ENCODE measurements around the gene G6PC1. TPM values are rescaled to one million over a fixed set of nuclear protein-coding genes. Genes with fewer than 3 reads are reported as not detected.
"Not testable (repeated sequence)": the region's sequence is repeated elsewhere in the genome, so short reads cannot be mapped to it uniquely, and the experiment has no call there.

The G6PC1 gene
- total RNA-seq, 1 experiment from 2014 or later, result 0.08 TPM

DNA sequence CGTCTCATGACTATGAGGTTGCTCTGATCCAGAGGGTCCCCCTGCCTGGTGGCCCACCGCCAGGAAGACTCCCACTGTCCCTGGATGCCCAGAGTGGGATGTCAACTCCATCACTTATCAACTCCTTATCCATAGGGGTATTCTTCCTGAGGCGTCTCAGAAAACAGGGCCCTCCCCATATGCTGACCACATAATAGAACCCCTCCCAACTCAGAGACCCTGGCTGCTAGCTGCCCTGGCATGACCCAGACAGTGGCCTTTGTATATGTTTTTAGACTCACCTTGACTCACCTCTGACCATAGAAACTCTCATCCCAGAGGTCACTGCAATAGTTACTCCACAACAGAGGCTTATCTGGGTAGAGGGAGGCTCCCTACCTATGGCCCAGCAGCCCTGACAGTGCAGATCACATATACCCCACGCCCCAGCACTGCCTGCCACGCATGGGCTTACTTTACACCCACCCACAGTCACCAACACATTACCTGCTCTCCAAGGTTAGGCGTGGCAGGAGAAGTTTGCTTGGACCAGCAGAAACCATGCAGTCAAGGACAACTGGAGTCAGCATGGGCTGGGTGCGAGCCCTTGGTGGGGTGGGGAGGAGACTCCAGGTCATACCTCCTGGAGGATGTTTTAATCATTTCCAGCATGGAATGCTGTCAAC lies 2.3 kb upstream of the G6PC1 start:
- no peaks in the 10 kb centered on the region for H3K36me3 ChIP-seq (ENCODE audit: control insufficient read depth, insufficient read depth, low read length)
- TF ChIP-seq POLR2AphosphoS5 (IDR thresholded peaks at IDR 0.05; ENCODE audit: low read depth, low read length) (no peak), SIN3A (IDR thresholded peaks at IDR 0.05; ENCODE audit: borderline replicate concordance, insufficient read depth, low read depth, low read length) (no peak), TCF7L2 (IDR thresholded peaks at IDR 0.05; ENCODE audit: low read depth, low read length) (no peak)
- TF ChIP-seq, protein P1, sequence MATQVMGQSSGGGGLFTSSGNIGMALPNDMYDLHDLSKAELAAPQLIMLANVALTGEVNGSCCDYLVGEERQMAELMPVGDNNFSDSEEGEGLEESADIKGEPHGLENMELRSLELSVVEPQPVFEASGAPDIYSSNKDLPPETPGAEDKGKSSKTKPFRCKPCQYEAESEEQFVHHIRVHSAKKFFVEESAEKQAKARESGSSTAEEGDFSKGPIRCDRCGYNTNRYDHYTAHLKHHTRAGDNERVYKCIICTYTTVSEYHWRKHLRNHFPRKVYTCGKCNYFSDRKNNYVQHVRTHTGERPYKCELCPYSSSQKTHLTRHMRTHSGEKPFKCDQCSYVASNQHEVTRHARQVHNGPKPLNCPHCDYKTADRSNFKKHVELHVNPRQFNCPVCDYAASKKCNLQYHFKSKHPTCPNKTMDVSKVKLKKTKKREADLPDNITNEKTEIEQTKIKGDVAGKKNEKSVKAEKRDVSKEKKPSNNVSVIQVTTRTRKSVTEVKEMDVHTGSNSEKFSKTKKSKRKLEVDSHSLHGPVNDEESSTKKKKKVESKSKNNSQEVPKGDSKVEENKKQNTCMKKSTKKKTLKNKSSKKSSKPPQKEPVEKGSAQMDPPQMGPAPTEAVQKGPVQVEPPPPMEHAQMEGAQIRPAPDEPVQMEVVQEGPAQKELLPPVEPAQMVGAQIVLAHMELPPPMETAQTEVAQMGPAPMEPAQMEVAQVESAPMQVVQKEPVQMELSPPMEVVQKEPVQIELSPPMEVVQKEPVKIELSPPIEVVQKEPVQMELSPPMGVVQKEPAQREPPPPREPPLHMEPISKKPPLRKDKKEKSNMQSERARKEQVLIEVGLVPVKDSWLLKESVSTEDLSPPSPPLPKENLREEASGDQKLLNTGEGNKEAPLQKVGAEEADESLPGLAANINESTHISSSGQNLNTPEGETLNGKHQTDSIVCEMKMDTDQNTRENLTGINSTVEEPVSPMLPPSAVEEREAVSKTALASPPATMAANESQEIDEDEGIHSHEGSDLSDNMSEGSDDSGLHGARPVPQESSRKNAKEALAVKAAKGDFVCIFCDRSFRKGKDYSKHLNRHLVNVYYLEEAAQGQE (IDR thresholded peaks at IDR 0.05; ENCODE audit: insufficient read depth in 1 of 2, low read depth in 2 of 2, low read length in 1 of 2), result no peak
- TF ChIP-seq, protein P2, sequence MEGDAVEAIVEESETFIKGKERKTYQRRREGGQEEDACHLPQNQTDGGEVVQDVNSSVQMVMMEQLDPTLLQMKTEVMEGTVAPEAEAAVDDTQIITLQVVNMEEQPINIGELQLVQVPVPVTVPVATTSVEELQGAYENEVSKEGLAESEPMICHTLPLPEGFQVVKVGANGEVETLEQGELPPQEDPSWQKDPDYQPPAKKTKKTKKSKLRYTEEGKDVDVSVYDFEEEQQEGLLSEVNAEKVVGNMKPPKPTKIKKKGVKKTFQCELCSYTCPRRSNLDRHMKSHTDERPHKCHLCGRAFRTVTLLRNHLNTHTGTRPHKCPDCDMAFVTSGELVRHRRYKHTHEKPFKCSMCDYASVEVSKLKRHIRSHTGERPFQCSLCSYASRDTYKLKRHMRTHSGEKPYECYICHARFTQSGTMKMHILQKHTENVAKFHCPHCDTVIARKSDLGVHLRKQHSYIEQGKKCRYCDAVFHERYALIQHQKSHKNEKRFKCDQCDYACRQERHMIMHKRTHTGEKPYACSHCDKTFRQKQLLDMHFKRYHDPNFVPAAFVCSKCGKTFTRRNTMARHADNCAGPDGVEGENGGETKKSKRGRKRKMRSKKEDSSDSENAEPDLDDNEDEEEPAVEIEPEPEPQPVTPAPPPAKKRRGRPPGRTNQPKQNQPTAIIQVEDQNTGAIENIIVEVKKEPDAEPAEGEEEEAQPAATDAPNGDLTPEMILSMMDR (IDR thresholded peaks at IDR 0.05), result no peak
- H3K27me3 ChIP-seq (ENCODE audit: control insufficient read depth, insufficient read depth, low read length), result no peaks in the 10 kb centered on the region
- no peaks in the 10 kb centered on the region for H3K9me3 ChIP-seq (ENCODE audit: control insufficient read depth, insufficient read depth, low read depth, low read length)
- in situ Hi-C loops (cut with HindIII; ENCODE audit: low pct_unique_long_range_greater_than_20kb, low sequenced_read_pairs), result no loop called here
- ATAC-seq (no peak), DNase-seq (ENCODE audit: low read depth, low spot score) (no peak)
- intact Hi-C loops (cut with micrococcal nuclease; ENCODE audit: unreplicated experiment), result no loop called here
- H3K4me1 ChIP-seq (ENCODE audit: control insufficient read depth, insufficient read depth, low read length), result no peaks in the 10 kb centered on the region
- BruUV-seq (replicated peaks), result no TSS peak
- no peak overlapping the region for H3K27ac ChIP-seq (ENCODE audit: low read length)
- no peak overlapping the region for H3K4me3 ChIP-seq (ENCODE audit: low read depth in 2 of 2, low read length in 2 of 2)
- ChIA-PET POLR2A (no interaction called here), CTCF (no interaction called here)

DNA sequence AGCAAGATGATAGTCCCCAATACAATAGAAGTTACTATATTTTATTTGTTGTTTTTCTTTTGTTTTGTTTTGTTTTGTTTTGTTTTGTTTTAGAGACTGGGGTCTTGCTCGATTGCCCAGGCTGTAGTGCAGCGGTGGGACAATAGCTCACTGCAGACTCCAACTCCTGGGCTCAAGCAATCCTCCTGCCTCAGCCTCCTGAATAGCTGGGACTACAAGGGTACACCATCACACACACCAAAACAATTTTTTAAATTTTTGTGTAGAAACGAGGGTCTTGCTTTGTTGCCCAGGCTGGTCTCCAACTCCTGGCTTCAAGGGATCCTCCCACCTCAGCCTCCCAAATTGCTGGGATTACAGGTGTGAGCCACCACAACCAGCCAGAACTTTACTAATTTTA lies 618 bp upstream of the G6PC1 start:
- POLR2A ChIA-PET; H3K27me3 ChIP-seq (ENCODE audit: control insufficient read depth, insufficient read depth, low read length); ATAC-seq; H3K27ac ChIP-seq (ENCODE audit: low read length); H3K9me3 ChIP-seq (ENCODE audit: control insufficient read depth, insufficient read depth, low read depth, low read length); H3K4me1 ChIP-seq (ENCODE audit: control insufficient read depth, insufficient read depth, low read length); H3K36me3 ChIP-seq (ENCODE audit: control insufficient read depth, insufficient read depth, low read length); CTCF ChIA-PET; DNase-seq (ENCODE audit: low read depth, low spot score); intact Hi-C loops (cut with micrococcal nuclease; ENCODE audit: unreplicated experiment); H3K4me3 ChIP-seq (ENCODE audit: low read depth in 2 of 2, low read length in 2 of 2); BruUV-seq (replicated peaks); in situ Hi-C loops (cut with HindIII; ENCODE audit: low pct_unique_long_range_greater_than_20kb, low sequenced_read_pairs): not testable (repeated sequence)

DNA sequence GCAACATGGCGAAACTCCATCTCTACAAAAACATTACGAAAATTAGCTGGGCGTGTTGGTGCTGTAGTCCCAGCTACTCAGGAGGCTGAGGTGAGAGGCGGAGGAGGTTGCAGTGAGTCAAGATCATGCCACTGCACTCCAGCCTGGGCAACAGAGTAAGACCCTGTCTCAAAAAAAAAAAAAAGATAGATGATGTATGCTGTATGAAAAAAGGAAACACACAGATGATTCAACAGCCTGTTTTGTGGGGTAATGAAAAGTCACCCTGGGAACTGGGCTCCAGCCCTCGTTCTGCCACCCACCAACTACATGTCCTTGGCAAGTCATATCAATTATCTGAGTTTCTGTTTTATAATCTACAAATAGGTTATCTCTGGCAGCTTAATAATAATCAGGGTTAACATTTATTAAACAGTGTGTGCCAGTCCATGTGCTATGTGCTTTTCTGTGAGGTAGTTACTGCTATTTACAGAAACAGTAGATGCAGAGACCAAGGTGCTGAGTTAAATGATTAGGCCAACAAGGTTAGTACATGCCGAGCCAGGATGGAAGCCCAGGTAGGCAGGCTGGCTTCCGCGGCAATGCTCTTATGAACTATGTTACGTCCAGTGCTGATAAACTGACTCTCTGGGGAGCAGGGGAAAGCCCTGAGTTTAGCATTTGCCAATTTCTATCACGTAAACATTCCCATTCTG lies 1.1 kb downstream of the G6PC1 start:
- in situ Hi-C loops (cut with HindIII; ENCODE audit: low pct_unique_long_range_greater_than_20kb, low sequenced_read_pairs) (no loop called here), intact Hi-C loops (cut with micrococcal nuclease; ENCODE audit: unreplicated experiment) (no loop called here)
- DNase-seq (ENCODE audit: low read depth, low spot score), result no peak
- Histone ChIP-seq H3K9me3 (ENCODE audit: control insufficient read depth, insufficient read depth, low read depth, low read length) (no peaks in the 10 kb centered on the region), H3K27ac (ENCODE audit: low read length) (no peak overlapping the region), H3K36me3 (ENCODE audit: control insufficient read depth, insufficient read depth, low read length) (no peaks in the 10 kb centered on the region), H3K4me3 (ENCODE audit: low read depth in 2 of 2, low read length in 2 of 2) (no peak overlapping the region), H3K27me3 (ENCODE audit: control insufficient read depth, insufficient read depth, low read length) (no peaks in the 10 kb centered on the region), H3K4me1 (ENCODE audit: control insufficient read depth, insufficient read depth, low read length) (no peaks in the 10 kb centered on the region)
- CTCF ChIA-PET, result no interaction called here
- ATAC-seq, result no peak
- TF ChIP-seq SIN3A (IDR thresholded peaks at IDR 0.05; ENCODE audit: borderline replicate concordance, insufficient read depth, low read depth, low read length), result no peak
- TF ChIP-seq POLR2AphosphoS5 (IDR thresholded peaks at IDR 0.05; ENCODE audit: low read depth, low read length), result no peak
- TF ChIP-seq, protein P2 (IDR thresholded peaks at IDR 0.05), result no peak
- TF ChIP-seq, protein P1 (IDR thresholded peaks at IDR 0.05; ENCODE audit: insufficient read depth in 1 of 2, low read depth in 2 of 2, low read length in 1 of 2), result no peak
- TF ChIP-seq TCF7L2 (IDR thresholded peaks at IDR 0.05; ENCODE audit: low read depth, low read length), result no peak
- no TSS peak for BruUV-seq (replicated peaks)
- POLR2A ChIA-PET, result no interaction called here

Measured in Panc1 (cell line).